GM18502 (cell line): ENCODE data around the gene GLT1D1.
"Not testable (repeated sequence)": the region's sequence is repeated elsewhere in the genome, so short reads cannot be mapped to it uniquely, and the experiment has no call there.

ENCODE experiments used
- ATAC-seq: cut with Tn5 transposase; IDR thresholded peaks from one replicate; pipeline ENCODE4 v1.9.1; 2021; ENCODE audit warnings: mild to moderate bottlenecking; ENCODE audit not compliant: unreplicated experiment, poor library complexity

Gene GLT1D1

DNA sequence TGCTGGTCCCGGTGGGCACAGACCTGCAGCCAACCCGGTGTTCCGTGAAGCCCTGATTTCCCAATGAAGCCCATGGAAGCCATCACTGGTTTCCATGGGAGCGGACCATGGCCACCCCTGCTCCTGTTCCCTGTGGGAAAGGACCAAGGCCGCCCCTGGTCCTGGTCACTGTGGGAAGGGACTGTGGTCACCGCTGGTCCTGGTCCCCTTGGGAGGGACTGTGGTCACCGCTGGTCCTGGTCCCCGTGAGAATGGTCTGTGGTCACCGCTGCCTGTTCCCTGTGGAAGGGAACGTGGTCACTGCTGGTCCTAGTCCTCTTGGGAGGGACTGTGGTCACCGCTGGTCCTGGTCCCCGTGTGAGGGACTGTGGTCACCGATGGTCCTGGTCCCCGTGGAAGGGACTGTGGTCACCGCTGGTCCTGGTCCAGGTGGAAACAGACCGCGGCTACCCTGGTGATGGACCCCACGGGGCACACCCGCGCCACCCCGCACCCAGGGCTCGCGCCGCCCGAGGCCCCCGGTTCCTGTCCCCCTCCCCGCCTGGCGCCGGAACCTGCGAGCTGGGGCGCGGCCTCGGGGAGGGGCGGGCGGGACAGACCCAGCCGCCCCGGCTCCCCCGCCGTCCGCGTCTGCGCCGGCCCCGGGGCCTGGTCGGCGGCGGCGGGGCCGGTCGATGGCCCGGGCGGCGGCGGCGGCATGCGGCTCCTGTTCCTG, at the start of gene GLT1D1:
TSS of gene GLT1D1 (plus strand) at position 594 of the 715 bp plus-strand sequence. CDS start at position 698, 104 bp downstream.
- ATAC-seq, result peak; percentile 37

DNA sequence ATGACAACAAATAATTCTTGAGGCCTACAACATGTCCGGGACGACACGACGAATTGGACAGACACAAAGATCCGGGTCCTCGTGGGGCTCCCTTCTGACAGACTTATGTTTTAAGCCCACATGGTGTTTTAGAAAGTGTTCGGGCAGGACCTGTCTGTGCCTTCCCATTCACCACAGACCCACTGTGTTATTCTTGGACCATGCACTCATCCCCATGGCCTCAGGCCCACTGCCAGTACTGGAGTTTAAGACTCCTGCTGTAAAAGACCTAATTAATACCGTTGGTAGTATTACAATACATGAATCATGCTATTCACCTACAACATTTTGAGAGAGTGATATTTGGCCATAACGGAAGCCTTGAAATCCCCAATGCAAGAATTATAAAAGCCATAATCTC, 49.5 kb upstream of the GLT1D1 start:
- ATAC-seq, result no peak

DNA sequence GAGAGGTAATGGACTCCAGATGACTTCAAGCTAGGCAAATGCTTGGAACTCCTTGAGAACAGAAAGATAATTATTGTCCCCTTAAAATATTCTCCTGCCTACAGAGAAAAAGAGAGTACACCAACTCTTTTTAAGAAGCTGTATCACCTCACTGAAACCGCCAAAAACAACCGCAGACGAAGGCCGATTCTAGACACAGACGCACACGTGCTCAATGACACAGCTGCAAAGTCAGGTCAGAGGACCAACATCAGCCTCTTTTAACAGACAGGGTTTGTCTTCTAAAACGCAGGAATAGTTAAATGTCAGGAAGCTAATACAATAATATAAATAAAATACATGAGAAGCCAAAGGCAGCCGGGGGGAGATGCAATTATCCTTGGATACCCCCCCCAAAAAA, 48.5 kb upstream of the GLT1D1 start:
- ATAC-seq, result no peak

DNA sequence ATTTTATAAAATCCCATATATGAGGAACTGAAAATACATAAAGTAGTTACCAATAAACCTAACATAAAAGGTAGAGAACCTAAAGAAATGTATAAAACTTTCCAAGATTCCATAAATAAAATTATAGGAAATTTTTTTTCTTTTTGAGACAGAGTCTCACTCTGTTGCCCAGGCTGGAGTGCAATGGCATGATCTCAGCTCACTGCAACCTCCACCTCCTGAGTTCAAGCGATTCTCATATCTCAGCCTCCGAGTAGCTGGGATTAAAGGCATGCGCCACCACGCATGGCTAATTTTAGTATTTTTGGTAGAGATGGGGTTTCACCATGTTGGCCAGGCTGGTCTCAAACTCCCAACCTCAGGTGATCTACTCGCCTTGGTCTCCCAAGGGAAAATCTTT, 47.9 kb upstream of the GLT1D1 start:
- ATAC-seq, result not testable (repeated sequence)

DNA sequence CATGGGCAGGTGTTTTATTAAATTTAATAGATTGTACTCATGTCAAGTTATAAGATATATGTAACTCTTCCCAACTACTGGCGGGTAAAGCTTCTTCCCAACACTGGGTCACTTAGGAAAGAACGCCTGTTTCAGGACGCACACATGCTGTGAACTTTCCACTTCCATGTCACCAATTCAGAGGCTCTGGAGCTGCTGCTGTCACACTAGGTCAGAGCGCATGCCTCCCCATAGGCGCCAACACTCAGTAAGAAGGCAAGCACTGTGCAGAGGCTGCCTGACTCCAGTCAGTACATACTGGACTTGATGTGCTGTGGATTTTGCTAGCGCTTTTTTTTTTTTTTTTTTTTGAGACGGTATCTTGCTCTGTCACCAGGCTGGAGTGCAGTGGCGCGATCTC, 46.7 kb upstream of the GLT1D1 start:
- ATAC-seq, result no peak

DNA sequence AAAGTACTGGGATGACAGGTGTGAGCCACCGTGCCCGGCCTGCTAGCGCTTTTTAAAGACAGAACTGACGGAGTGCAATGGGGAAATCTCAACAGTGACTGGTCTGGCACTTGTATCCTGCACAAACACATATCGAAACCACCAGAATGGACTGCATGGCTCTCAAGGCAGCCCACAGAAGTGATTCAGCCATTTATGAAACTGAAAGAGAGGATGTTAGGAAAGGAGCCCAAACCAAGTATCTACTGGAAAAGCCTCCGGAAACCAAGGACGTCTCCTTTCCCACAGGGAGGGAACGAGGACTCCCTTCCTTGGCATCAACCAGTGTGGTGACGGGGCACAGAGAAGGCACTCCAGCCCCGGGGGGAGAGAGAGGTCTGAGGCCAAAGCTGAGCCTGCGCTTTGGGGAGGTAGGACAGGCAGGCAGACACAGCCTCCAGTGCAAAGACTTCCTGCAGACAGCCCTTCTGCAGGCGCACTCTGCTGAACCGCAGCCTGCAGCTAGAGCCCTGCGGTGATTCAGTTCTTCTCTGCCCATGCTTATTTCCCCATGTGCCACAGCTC, 46.0 kb upstream of the GLT1D1 start:
- ATAC-seq, result no peak

DNA sequence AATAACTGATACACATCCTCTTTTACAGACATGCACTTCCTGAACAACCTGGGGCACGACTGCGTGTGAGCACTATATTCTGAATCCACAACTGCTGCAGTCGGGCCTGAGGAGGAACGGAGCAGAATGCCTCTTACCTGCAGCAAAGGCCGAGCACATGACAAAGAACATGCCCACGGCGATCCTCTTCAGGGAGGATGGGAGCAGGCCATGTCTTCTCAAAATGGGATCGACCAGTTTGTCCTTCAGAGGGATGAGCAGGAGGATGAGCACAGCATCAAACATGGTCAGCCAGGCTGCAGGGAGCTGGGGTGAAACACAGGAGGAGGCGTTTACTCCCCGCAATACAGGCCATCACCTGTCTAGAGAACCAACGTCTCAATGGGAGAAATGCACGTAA, 44.6 kb upstream of the GLT1D1 start:
- ATAC-seq, result no peak

DNA sequence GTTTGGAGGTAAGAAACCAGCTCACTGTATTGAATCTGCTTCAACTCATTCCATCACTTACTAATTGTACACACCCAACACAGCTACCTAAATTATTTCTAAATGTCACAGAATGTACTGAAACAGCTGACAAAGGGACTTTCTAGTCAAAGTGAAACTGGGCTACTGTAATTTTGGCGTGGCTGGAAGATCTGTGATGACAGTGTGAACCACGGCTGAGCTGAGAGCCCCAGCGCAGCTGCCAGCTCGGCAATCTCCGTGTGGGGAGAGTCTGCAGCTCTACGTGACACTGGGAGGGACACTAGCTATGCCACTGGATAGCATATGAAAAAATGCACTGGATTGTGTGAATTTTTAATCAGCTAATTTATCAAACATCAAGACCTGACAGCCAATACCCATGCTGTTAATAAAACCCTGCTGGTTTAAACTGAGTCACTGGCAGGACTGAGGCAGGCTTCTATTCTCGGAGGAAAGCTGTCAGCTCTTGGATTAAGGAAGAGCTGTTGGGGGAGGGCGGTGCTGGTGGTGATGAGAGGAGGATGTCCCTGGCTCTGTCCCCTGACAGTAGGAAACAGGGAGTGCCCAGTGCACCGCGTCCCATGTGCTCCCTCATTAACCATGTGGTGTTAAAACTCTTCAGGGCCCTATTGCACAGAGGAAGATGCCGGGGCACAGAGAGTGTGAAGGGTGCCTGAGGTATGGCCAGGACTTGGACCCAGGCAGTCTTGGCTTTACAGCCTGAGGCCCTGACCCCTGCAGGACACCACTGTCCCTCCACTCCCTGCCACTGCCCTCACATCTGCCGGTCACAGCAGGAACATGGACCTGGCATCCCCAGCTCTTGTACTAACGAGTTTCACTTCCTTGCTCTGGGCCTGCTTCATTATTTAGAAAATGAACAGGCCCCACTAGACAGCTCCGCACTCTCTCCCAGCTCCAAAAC, 42.8 kb upstream of the GLT1D1 start:
- ATAC-seq, result peak; percentile 89

DNA sequence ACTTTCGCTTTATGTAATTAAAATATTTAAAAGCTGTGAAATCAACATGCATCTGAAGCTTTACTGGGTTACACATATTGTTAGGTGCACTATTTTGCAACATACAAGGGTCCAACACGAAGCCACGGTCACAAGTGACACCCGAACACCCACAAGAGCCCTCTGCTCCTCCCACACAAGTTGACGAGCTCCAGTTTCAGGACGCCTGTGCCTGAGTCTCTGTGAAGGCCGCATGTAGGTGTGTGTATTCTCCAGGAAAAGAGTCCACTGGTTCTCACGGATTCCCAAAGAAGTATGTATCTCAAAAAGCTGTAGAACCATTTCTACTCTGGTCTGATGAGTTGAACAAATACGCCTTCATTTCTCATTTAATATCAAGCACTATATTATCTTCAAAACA, 41.5 kb upstream of the GLT1D1 start:
- ATAC-seq, result no peak

DNA sequence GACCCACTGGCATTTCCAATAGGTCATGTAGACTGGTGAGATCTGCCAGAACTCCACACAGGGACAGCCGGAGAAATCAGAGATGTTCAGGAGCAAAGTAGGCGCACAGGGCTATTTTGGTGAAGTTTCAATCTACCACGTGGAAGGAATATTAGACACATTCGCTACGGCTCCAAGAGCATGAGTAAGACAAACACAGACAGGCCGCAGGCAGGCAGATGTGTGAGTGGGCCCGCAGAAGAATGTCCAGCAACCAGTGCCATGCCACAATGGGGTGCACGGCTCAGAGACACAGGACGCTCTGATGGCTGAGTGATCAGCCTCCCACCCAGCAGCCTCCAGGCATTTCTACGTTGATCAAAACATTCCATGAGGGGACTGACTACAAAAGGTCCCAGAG, 39.9 kb upstream of the GLT1D1 start:
- no peak for ATAC-seq

DNA sequence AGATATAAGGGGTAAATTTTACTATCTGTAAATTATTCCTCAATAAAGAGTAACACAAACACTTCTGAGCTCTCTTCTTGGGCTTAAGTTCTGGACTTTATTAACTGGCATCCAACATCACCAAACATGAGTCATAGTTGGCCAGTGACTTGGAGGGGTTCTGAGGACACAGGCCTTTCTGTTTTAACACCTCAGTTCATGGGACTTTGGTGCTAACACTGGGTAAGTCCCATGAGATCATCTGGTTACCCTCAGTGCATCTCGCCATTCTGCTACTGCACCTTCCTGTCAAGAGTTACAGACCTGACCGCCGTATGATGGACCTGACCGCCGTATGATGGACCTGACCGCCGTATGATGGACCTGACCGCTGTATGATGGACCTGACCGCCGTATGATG, 39.4 kb upstream of the GLT1D1 start:
- no peak for ATAC-seq

DNA sequence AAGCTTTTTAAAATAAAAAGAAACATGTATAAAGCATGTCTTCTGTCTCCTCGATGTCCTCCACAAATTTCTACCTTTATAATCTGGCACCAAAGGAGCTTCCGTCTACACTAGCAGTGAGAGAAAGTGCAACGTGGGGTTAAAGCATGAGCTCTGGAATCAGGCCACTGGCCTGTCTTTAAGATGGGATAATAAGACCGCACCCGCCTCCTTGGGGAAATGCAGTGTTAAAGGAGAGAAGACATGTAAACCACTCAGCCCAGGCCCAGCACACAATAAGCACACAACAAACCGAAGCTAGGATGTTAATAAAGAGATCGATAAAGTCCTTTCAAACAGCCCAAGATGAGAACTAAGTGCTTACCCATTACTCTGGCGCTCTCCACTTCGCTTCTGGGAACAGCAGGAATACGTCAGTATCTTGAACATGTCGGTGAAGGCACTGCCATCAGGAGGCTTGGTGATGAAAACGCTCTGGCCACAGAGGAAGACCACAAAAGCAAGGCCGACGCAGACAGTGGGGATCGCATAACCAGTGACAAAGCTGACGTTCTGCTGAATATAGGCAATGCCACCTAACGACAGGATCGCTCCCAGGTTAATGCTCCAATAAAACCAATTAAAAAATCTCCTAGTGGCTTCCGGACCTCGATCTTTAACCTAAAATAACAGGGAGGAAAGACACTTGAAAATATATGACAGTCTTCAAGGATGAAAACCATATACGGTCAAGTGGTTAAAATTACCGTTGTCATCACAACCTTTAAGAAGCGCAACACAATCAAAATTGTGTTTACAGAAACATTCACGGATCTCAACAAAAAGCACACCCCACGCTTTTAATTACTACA, 38.6 kb upstream of the GLT1D1 start:
- ATAC-seq, result no peak

DNA sequence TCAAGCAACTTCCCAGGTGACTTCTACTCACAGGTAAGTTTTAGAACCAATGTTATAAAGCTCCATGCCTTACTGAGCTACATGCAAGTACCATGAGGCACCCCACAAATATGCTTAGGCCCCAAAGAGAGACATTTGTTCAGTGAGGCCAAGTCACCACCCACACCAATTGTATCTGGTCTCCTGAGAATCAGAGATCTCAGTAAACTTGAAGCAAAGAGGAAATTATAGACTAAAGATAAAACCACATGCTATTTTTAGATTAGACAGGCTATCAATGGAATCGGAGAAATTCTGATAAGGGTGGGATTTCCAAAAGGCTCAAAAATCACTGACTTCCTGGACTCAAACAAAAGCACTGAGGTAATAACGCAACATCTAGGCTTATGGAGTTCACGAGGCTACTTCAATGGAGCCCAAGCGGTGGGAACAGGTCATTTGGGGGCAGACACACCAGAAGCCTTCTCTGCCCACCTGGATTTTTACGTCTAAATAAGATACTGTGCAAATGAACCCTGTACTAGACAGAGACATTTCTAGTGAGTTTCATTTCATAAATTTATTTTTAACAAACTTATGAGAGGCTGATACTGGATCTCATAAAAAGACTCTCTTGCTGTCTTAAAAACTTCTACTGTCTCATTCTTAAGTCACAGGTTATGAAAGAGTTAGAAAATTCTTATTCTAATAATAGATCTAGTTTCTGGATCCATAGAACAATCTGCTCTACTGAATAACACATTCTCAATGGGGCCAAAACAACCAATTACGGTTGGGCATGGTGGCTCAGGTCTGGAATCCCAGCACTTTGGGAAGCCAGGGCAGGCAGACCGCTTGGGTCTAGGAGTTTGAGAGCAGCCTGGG, 37.3 kb upstream of the GLT1D1 start:
- ATAC-seq, result no peak

DNA sequence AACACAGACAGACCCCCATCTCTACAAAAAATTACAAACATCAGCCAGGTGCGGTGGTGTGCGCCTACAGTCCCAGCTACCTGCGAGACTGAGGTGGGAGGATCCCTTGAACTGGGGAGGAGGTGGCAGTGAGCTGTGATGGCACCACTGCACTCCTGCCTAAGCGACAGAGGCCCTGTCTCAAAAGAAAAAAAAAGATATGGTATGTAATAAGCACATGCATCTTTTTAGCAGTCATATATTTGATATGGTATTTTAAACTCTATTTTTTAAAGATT, 36.7 kb upstream of the GLT1D1 start:
- no peak for ATAC-seq

DNA sequence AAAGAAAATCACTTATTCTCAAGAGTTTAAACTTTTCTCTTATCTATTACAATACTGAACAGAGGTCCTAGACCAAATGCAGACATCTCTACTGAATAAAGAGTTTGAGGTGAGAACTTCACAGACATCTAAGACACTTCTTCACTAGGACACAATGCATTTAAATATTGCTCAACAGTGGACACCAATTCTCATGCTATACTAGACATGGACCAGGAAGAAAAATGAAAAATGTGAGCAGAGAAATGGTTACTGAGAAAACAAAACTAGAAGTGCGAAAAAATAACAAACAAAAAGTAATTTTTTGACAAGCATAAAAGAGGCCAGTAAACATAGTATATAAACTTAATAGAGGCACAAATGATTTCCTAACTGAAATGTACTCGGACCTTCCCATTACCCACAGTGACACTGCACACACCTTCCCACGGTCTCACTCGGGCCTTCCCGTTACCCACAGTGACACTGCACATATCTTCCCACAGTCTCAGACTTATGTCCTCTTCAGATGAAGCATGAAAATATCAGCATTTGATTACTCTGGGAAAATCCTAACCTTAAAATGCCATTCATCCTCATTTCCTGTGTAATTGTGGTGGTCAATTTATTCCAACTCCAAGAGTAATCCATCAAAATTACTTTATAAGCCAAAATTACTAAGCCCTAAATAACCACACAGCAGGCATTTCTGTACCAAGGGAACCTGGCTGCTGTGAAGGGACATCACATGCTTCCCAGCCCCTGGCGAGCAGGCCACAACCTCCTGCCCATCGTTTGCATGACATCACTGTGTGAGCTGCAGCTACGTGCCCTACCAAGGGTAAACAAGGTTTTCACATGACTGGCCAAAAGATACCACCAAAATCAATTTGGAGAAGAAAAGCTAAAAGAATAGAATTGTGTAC, 35.9 kb upstream of the GLT1D1 start:
- peak; percentile 46 for ATAC-seq

DNA sequence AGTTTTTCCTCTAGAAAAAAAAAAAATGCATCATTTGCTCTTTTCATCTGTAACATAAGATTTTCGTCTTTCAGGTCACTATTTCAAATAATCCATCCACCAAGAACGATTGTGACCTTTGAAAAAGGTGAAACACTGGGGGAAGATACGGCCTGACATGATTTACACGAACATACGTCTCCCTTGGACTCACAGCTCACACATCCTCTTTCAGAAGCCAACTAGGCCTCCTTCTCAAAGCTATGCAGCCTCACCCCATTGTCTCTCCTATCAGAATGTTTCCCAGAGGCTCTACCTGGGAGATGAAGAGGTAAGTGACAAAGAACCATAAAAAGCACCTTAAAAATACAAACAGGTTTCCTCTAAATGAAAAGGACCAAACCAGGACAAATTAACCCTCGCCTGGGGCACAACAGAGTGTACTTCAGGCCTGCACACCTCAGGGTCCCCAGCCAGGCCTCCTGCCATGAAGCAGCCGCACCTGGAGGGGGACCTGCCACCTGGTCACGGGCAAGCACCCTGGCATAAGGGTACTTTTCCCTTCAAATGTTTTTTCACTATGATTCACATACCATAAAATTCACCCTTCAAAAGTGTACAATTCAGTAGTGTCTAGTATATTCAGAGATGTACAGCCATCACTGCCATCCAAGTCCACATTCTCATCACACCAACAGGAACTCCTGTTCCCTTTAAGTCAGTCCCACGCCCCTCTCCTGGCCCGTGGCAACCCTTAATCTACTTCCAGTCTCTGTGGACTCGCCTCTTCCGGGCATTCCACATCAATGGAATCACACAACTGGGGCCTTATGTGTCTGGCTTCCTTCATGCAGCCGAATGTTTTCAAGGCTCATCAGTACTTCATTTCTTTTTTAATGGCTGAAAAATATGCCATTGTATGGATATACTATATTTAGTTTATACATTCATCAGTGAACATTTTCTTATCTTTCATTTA, 34.9 kb upstream of the GLT1D1 start:
- ATAC-seq, result peak; percentile 47

DNA sequence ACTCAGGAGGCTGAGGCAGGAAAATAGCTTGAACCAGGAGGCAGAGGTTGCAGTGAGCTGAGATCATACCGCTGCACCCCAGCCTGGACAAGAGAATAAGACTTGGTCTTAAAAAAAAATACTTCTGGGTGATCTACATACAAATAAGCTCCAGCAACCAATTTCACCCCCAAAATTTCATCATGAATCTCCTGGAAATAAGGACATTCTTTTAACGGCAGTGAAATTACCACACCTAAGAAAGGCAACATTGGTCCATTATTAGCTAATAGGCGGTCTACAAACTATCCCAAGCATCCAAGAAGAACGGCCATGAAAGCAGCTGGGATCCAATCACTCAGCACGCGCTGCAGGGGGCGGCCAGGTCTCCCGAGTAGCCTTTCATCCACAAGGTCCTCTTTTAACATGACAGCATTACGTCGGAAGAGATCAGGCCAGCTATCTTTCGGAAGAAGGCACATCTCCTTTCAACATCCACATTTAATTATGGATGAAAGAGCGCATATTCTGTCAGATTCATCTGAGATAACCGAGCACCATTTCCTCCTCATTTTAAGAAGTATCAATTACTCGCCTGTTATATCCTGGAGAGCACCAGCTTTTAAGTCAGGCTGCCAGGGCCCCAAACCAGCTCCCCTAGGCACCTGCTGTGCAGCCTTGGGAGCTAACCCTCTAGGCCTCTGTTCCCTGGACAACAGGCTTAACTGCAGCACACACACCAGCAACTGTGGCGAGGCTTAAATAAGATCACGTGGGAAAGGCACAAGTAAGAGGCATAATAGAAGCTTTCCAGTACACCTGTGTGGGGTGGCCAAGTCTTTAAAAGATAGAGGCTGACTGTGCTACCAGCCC, 33.8 kb upstream of the GLT1D1 start:
- no peak for ATAC-seq
